ENCODE measurements around the gene RGS7.

The RGS7 gene

GRCh38 chr1:241181971-241182370 is 175.0 kb downstream of the RGS7 start:
- Histone ChIP-seq H3K4me3 (no peak overlapping the region), H3K27ac (no peak overlapping the region)
- DNase-seq (ENCODE audit: low spot score): no peak
- no peak for TF ChIP-seq CTCF (IDR thresholded peaks at IDR 0.05)

GRCh38 chr1:241181471-241181870 is 175.5 kb downstream of the RGS7 start:
- Histone ChIP-seq H3K4me3 (no peak overlapping the region), H3K27ac (no peak overlapping the region)
- TF ChIP-seq CTCF (IDR thresholded peaks at IDR 0.05): no peak
- no peak for DNase-seq (ENCODE audit: low spot score)

GRCh38 chr1:241180569-241180968 is 176.4 kb downstream of the RGS7 start:
- Histone ChIP-seq H3K4me3 (no peak overlapping the region), H3K27ac (no peak overlapping the region)
- no peak for DNase-seq (ENCODE audit: low spot score)
- no peak for TF ChIP-seq CTCF (IDR thresholded peaks at IDR 0.05)

- no peak for DNase-seq (ENCODE audit: low spot score)
- no peak for TF ChIP-seq CTCF (IDR thresholded peaks at IDR 0.05)
- Histone ChIP-seq H3K4me3 (no peak overlapping the region), H3K27ac (no peak overlapping the region)
These were observed 179.3 kb downstream of the RGS7 start for GRCh38 chr1:241177660-241178059.

GRCh38 chr1:241172486-241172885 is 184.5 kb downstream of the RGS7 start:
- DNase-seq (ENCODE audit: low spot score): no peak
- TF ChIP-seq CTCF (IDR thresholded peaks at IDR 0.05): no peak
- Histone ChIP-seq H3K4me3 (no peak overlapping the region), H3K27ac (no peak overlapping the region)

GRCh38 chr1:241171991-241172390 is 185.0 kb downstream of the RGS7 start:
- DNase-seq (ENCODE audit: low spot score): no peak
- Histone ChIP-seq H3K27ac (no peak overlapping the region), H3K4me3 (no peak overlapping the region)
- no peak for TF ChIP-seq CTCF (IDR thresholded peaks at IDR 0.05)

GRCh38 chr1:241167121-241167630 is 189.8 kb downstream of the RGS7 start:
- H3K4me3 ChIP-seq: no peak overlapping the region
- no peak for DNase-seq (ENCODE audit: low spot score)
- no peak overlapping the region for H3K27ac ChIP-seq
- TF ChIP-seq CTCF (IDR thresholded peaks at IDR 0.05): no peak

All from coronary artery (tissue), 2 donors.